Brain microvascular endothelial cell (primary cell): ENCODE measurements around the gene COL12A1.

Experiments
- DNase-seq: peaks from one replicate; pipeline ENCODE4 v3.0.0-alpha.2; 2020
- H3K27ac ChIP-seq: fragments of 250-450 bp; sonication (Bioruptor Pico); 2 replicates; pipeline ENCODE4 v1.5.1; 2020; ENCODE audit warnings: mild to moderate bottlenecking, moderate library complexity
- H3K27me3 ChIP-seq: fragments of 250-450 bp; sonication (Bioruptor Pico); replicated peaks from 2 replicates; pipeline ENCODE4 v1.5.1; 2020; ENCODE audit warnings: mild to moderate bottlenecking
- H3K36me3 ChIP-seq: fragments of 250-450 bp; sonication (Bioruptor Pico); replicated peaks from 2 replicates; pipeline ENCODE4 v1.5.1; 2020; ENCODE audit warnings: mild to moderate bottlenecking
- H3K4me3 ChIP-seq: 2 replicates; pipeline ENCODE4 v1.5.1; 2011; ENCODE audit warnings: low read depth, mild to moderate bottlenecking, control low read depth, low read length, moderate library complexity
- CTCF ChIP-seq: IDR thresholded peaks from 2 replicates; pipeline ENCODE4 v1.5.1; 2011; ENCODE audit warnings: low read depth, mild to moderate bottlenecking, moderate library complexity, low read length, control low read depth, inconsistent platforms; ENCODE audit errors: missing control alignments
- in situ Hi-C: cut with HindIII; loops from 2 replicates; pipeline ENCODE4 v1.10.0; 2017; ENCODE audit warnings: low sequenced_read_pairs, low pct_ligation_motif_present

The COL12A1 gene

GRCh38 chr6:75243333-75244062 lies 37.6 kb upstream of the COL12A1 start, which contains the start of gene COX7A2:
TSS of gene COX7A2 (minus strand) at chr6:75243801. CDS start at chr6:75243734, 67 bp downstream.
- no peaks in the 10 kb centered on the region for H3K27me3 ChIP-seq
- peak; percentile 99 for DNase-seq
- no peak for TF ChIP-seq CTCF
- in situ Hi-C loops = no loop called here
- H3K27ac ChIP-seq = peak within 1 kb of the TSS; percentile 81
- H3K36me3 ChIP-seq = peaks cover 15% of the 10 kb centered on the region
- H3K4me3 ChIP-seq = peak within 1 kb of the TSS; percentile 79

- no peak for TF ChIP-seq CTCF
- in situ Hi-C loops = no loop called here
Observed at GRCh38 chr6:75236630-75237029, 30.8 kb upstream of the COL12A1 start.

GRCh38 chr6:75235271-75235670 lies 29.4 kb upstream of the COL12A1 start:
- in situ Hi-C loops = no loop called here
- TF ChIP-seq CTCF = no peak
- no peak for DNase-seq
- Histone ChIP-seq H3K27me3 (no peaks in the 10 kb centered on the region), H3K27ac (no peak overlapping the region), H3K4me3 (no peak overlapping the region), H3K36me3 (peaks cover 19% of the 10 kb centered on the region)

More at GRCh38 chr6:75236630-75237029, 30.8 kb upstream of the COL12A1 start:
- Histone ChIP-seq H3K4me3 (no peak overlapping the region), H3K27me3 (no peaks in the 10 kb centered on the region), H3K27ac (no peak overlapping the region), H3K36me3 (peaks cover 19% of the 10 kb centered on the region)
- no peak for DNase-seq

GRCh38 chr6:75234126-75234865 lies 28.4 kb upstream of the COL12A1 start:
- no peak for TF ChIP-seq CTCF
- in situ Hi-C loops = no loop called here
- no peak overlapping the region for H3K4me3 ChIP-seq
- H3K27me3 ChIP-seq = no peaks in the 10 kb centered on the region
- H3K27ac ChIP-seq = no peak overlapping the region
- peaks cover 10% of the 10 kb centered on the region for H3K36me3 ChIP-seq
- no peak for DNase-seq

- Histone ChIP-seq H3K27ac (no peak overlapping the region), H3K27me3 (no peaks in the 10 kb centered on the region), H3K36me3 (peaks cover 4% of the 10 kb centered on the region), H3K4me3 (no peak overlapping the region)
- in situ Hi-C loops = no loop called here
- no peak for DNase-seq
- TF ChIP-seq CTCF = no peak
Observed at GRCh38 chr6:75233092-75233615, 27.3 kb upstream of the COL12A1 start.
